Mucosa of rectum (tissue), 2 donors: ENCODE results near the gene SH3GLB2.
"Not testable (repeated sequence)": the region's sequence is repeated elsewhere in the genome, so short reads cannot be mapped to it uniquely, and the experiment has no call there.

Experiments
- H3K27ac ChIP-seq, 2 donors: one replicate each; pipeline ENCODE4 v1.7.0; 2013; ENCODE audit warnings: inconsistent platforms in 2 of 2, low read depth in 2 of 2, low read length in 2 of 2
- H3K27me3 ChIP-seq, 2 donors: one replicate each; pipeline ENCODE4 v1.7.0; 2013; ENCODE audit warnings: low read length in 2 of 2; ENCODE audit not compliant: control insufficient read depth in 2 of 2, insufficient read depth in 2 of 2
- H3K36me3 ChIP-seq, 2 donors: one replicate each; pipeline ENCODE4 v1.7.0; 2013; ENCODE audit warnings: low read length in 2 of 2; ENCODE audit not compliant: control insufficient read depth in 2 of 2, insufficient read depth in 2 of 2
- H3K4me1 ChIP-seq, 2 donors: one replicate each; pipeline ENCODE4 v1.7.0; 2013; ENCODE audit warnings: low read length in 2 of 2, mild to moderate bottlenecking in 1 of 2; ENCODE audit not compliant: control insufficient read depth in 2 of 2, insufficient read depth in 2 of 2
- H3K4me3 ChIP-seq, 2 donors: one replicate each; pipeline ENCODE4 v1.7.0; 2013; ENCODE audit warnings: low read length in 2 of 2
- H3K9ac ChIP-seq, 2 donors: one replicate each; pipeline ENCODE4 v1.7.0; 2013; ENCODE audit warnings: low read length in 2 of 2, low read depth in 1 of 2, mild to moderate bottlenecking in 1 of 2
- H3K9me3 ChIP-seq, 2 donors: one replicate each; pipeline ENCODE4 v1.7.0; 2013; ENCODE audit warnings: low read length in 2 of 2; ENCODE audit not compliant: control insufficient read depth in 2 of 2
- donor health status: healthy.
- donor health status: Normal muscosa, but diverticular disease.

Gene SH3GLB2

DNA sequence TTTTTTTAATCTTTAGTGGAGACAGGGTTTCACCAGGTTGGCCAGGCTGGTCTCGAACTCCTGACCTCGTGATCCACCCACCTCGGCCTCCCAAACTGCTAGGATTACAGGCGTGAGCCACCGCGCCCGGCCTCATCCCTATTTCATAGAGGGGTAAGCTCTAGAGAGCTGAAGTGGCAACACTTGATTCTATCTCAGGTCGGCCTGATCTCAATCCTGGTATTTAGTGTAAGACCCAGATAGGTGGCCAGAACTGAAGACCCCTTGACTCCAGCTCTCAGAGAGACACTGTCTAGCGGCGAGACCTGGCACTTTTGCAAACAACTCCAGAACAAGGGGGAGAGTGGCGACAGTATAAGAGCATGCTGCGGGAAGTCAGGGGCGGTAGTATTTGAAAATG lies 7.7 kb upstream of the SH3GLB2 start:
- H3K4me3 ChIP-seq = peak overlapping the region; percentile 58 to 80
- H3K27ac ChIP-seq = peak overlapping the region; percentile 63 to 87
- H3K36me3 ChIP-seq, H3K27me3 ChIP-seq, H3K9me3 ChIP-seq: not testable (repeated sequence)
- peaks cover 16 to 25% of the 10 kb centered on the region in 2 donors for H3K4me1 ChIP-seq
- H3K9ac ChIP-seq = peak overlapping the region; percentile 23 to 79

DNA sequence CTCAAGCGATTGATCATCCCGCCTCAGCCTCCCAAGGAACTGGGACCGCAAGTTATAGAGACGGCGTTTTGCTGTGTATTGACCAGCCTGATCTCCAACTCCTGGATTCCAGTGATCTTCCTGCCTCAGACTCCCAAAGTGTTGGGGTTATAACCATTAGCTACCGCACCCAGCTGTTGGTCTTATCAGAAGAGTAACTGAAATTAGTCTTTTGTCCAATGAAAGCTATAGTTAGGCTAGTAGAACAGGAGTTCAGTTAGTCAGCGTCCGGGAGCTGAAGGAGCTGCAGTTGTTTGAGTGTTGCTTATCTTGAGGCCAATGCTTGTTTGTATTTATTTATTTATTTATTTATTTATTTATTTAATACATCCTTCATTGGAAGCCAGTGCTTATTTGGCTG lies 5.1 kb upstream of the SH3GLB2 start:
- Histone ChIP-seq H3K9ac (no peak overlapping the region), H3K4me3 (no peak overlapping the region), H3K9me3 (no peaks in the 10 kb centered on the region), H3K27ac (no peak overlapping the region), H3K4me1 (peaks cover 14 to 27% of the 10 kb centered on the region in 2 donors), H3K36me3 (no peaks in the 10 kb centered on the region), H3K27me3 (no peaks in the 10 kb centered on the region)

DNA sequence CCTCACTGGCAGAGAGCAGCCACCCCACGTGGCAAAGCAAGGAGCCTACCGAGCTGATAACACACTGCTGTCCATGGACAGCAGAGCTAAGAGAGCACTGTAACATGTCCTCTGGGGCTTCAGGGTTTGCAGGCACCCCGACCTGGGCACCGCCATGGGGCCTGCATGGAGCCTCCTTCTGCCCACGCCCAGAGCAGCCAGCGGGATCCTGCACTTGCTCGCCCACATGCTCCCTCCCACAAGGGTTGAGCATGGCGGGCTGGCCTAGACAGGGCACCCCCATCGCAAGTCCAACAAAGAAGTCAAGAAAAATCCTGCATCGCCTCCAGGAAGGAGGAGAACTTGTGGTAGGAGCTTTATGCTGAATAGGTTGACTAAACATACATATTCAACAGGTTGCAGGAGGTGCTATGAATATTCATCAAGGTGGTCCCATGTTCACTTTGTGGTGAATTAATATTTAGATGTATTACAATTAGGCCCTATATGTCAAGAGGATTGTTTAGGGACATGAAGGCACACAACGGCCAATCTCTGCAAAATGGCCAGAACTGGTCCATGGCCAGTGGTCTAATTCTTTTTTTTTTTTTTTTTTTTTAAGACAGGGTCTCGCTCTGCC lies 4.5 kb upstream of the SH3GLB2 start:
- no peak overlapping the region for H3K9ac ChIP-seq
- no peak overlapping the region for H3K4me3 ChIP-seq
- H3K4me1 ChIP-seq = peaks cover 10 to 21% of the 10 kb centered on the region in 2 donors
- H3K27me3 ChIP-seq = no peaks in the 10 kb centered on the region
- H3K27ac ChIP-seq = no peak overlapping the region
- no peaks in the 10 kb centered on the region for H3K36me3 ChIP-seq
- no peaks in the 10 kb centered on the region for H3K9me3 ChIP-seq

DNA sequence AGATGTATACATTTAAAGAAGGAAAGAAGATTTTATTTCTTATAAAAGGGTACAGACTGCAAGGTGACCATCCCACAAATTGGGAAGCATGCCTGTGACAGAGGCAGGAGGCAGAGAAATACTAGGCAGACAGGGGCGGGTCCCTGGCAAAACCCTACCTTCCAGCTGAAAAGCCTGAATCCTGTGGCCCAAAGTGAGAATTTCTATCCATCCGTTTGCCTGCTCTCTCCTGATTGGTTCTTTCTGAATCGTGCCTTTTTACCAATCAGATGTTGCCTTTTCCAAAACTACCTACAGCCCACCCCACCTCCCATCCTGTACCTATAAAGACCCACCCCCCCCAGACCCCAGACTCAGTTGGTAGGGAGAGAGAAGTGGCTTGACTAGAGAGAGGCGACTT lies 3.4 kb upstream of the SH3GLB2 start:
- Histone ChIP-seq H3K27ac (no peak overlapping the region), H3K27me3 (no peaks in the 10 kb centered on the region), H3K4me1 (peaks cover 11 to 23% of the 10 kb centered on the region in 2 donors), H3K9me3 (no peaks in the 10 kb centered on the region), H3K9ac (no peak overlapping the region), H3K36me3 (no peaks in the 10 kb centered on the region), H3K4me3 (no peak overlapping the region)

DNA sequence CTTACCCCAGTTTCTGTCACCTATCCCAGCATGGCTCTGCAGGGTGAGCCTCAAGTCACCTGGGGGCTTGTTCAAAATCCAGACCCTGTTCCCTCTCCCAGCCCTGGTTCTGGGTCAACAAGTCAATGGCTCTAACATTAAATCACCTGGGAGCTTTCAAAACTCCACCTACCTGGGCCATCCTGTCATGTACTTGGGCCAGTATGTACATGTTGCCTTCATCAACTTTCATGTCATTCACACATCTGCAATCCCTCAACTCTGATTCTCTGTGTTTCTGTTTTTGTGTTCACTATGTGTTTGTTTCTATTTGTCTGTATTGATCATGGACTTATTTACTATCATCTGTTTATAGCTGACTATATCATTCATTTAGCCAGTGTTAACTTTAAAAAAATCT lies 2.1 kb upstream of the SH3GLB2 start:
- H3K4me3 ChIP-seq = no peak overlapping the region
- peaks cover 11 to 26% of the 10 kb centered on the region in 2 donors for H3K4me1 ChIP-seq
- no peak overlapping the region for H3K9ac ChIP-seq
- no peak overlapping the region for H3K27ac ChIP-seq
- no peaks in the 10 kb centered on the region for H3K36me3 ChIP-seq
- no peaks in the 10 kb centered on the region for H3K27me3 ChIP-seq
- no peaks in the 10 kb centered on the region for H3K9me3 ChIP-seq

DNA sequence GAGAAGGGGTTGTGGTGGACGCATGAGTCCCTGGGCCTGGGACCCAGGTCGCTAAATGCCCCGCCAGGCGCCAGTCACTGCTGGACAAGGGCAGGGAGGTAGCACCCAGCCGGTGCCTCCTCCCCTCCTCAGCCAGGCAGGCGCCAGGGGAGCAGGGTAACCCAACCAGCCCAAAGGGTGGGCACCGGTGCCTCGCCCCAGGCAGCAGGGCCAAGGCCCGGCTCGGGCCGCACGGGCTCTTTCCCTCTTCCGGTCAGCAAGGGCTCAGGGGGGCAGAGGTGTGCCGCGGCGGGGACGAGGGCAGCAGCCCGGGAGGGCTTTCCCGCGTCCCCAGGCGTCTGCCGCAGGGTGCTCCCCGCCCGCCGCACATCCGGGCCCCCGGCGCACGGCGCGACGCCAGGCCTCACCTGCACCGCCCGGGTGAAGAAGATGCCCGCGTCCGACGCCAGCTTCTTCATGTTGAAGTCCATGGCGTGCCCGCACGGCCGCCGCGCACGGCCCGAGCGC lies 393 bp downstream of the SH3GLB2 start:
- Histone ChIP-seq H3K4me3 (peak overlapping the region; percentile 82 to 86), H3K27ac (peak overlapping the region; percentile 63 to 71), H3K4me1 (peaks cover 11 to 22% of the 10 kb centered on the region in 2 donors), H3K27me3 (no peaks in the 10 kb centered on the region), H3K9ac (peak overlapping the region; percentile 75 to 87), H3K9me3 (no peaks in the 10 kb centered on the region), H3K36me3 (no peaks in the 10 kb centered on the region)

DNA sequence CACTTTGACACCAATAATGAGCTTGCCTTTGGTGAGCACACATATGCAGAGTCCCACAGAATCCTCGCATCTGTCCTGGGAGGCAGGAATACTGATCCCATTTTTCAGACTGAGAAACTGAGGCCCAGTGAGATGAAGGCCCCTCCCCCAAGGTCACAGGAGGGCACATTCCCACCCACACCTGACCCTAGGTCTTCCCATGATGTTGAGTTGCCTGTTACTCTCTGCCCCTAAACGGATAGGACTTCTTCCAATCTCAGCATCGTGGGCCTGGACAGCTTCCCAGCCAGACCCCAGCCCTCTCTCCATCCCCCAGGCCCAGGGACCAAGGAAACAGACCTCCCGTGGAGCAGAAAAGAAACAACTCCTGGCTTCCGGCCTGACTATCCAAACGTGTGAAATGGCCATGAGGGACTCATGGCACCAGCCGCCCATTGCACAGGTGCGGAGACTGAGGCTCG lies 877 bp downstream of the SH3GLB2 start:
- Histone ChIP-seq H3K9ac (peak overlapping the region; percentile 75 to 87), H3K27ac (peak overlapping the region; percentile 63 to 71), H3K36me3 (no peaks in the 10 kb centered on the region), H3K9me3 (no peaks in the 10 kb centered on the region), H3K4me1 (peaks cover 11 to 22% of the 10 kb centered on the region in 2 donors), H3K27me3 (no peaks in the 10 kb centered on the region), H3K4me3 (peak overlapping the region; percentile 82 to 86)

DNA sequence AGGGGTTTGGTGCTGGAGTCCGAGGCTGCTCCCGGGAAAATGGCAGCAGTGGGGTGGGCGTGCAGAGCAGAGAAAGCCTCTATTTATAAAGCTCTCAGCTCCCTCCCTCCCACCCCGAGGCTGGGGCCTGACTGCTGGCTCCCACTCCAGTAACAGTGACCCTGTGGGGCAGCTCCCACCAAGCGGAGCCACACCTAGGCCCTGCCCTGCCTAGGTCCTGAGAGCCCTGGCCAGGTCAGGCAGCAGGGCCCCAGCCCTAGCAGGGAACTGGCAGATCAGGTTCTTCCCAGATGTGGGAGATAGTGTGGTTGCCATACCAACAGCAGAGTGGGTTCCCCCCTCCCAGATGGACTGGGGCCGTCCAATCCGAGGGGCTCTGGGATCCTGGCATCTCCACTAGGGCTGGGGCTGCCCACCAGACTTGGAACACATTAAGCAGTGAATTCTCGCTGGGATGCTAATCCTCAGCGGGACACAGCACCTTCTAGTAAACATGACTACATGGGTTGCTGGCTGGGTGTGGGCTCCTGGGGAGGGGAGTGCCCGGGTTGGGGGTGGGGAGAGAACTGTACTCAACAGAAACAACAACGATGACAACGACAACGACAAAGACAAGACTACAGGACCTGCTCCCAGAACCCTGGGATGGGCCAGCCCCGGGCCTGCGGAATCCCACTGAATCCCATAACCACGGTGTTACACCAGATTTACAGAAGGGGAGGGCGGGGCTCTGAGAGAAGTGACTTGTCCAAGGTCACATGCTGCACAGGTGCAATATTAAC lies 1.5 kb downstream of the SH3GLB2 start:
- Histone ChIP-seq H3K27ac (peak overlapping the region; percentile 63 to 71), H3K27me3 (no peaks in the 10 kb centered on the region), H3K36me3 (no peaks in the 10 kb centered on the region), H3K4me3 (peak overlapping the region; percentile 82 to 86), H3K9me3 (no peaks in the 10 kb centered on the region), H3K4me1 (peaks cover 11 to 22% of the 10 kb centered on the region in 2 donors), H3K9ac (peak overlapping the region; percentile 75 to 87)

DNA sequence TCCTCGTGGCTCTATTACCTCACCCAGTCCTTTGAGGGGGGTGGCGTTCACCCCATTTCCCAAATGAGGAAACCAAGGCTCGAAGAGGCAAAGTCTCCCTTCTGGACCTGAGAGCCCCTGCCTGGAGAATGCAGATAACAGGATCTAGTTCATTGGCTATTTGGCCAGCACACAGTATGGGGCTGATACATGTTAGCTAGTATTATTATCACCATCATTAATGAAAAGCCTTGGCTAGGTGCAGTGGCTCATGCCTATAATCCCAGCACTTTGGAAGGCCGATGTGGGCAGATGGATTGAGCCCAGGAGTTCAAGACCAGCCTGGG lies 4.3 kb downstream of the SH3GLB2 start:
- Histone ChIP-seq H3K36me3 (no peaks in the 10 kb centered on the region), H3K9me3 (no peaks in the 10 kb centered on the region), H3K27me3 (no peaks in the 10 kb centered on the region), H3K4me1 (peaks cover 11 to 19% of the 10 kb centered on the region in 2 donors), H3K4me3 (no peak overlapping the region), H3K27ac (no peak overlapping the region), H3K9ac (no peak overlapping the region)
